Measurements from ENCODE around the gene EEF2. TPM values are rescaled to one million over a fixed set of nuclear protein-coding genes. Genes with fewer than 3 reads are reported as not detected.

Gene EEF2
- total and polyA plus RNA-seq, 2 of the 4 experiments (the other 2 are of a cell fraction) = 1,505 to 2,161 TPM

DNA sequence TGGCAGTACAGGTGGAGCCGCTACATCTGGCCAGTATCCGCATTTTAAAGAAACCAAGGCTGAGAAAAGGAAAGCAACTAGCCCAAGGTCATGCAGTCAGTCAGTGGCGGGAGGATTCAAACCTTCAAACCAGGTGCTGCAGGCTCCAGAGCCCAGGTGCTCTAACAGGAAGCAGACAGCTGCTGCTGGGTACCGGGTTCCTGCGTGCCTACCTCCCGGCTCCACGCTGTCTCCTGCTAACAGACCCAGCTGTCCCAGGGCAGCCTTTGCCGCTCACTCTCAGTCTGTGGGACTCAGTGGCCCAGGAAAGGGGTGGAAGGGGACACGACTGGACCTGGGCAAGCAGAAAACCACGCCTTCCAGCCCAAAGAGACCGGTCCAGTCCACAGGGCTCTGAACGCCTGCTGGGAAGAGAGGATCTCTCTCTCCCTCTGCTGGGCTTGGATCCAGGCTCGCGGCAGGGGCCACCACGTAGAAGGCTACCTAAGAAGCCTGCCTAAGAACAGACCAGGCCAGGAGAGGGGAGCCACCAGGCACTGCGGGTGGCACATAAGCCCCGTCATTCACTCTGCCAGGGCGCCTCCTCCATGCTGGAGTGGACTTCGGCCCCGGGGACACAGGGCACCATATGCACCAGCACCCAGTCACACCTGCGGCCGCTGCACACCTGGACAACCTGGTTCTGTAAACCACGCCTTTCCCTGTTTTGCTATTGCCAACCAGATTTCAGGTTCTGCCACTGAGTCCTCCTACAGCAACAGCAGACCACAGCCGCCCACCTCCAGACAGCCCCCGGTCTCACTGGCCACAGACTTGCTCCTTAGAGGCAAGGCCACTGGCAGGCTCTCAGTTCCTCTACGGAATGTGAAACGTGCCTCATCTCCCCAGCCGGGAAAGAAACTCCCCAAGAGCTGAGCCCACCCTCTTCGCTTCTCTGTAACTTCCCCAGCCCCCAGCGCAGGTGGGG lies 18.9 kb downstream of the EEF2 start:
- Histone ChIP-seq H3K4me2 (ENCODE audit: low read depth, low read length) (no peak overlapping the region), H3K9me3 (ENCODE audit: control insufficient read depth, insufficient read depth, low read length) (no peaks in the 10 kb centered on the region), H3K27me3 (ENCODE audit: control insufficient read depth, insufficient read depth, low read length) (no peaks in the 10 kb centered on the region), H2BK120ac (ENCODE audit: low read depth, low read length) (no peak overlapping the region), H3K4me1 (ENCODE audit: control insufficient read depth, insufficient read depth, low read length) (peaks cover 9% of the 10 kb centered on the region), H3K14ac (replicated peaks; ENCODE audit: low read depth, low read length) (no peak overlapping the region), H2BK5ac (ENCODE audit: low read depth, low read length, poor library complexity, severe bottlenecking) (peak overlapping the region; percentile 40), H3K9ac (ENCODE audit: low read depth, low read length) (no peak overlapping the region), H2AK9ac (replicated peaks; ENCODE audit: low read depth, low read length, poor library complexity) (peak overlapping the region; percentile 83), H3K18ac (ENCODE audit: low read depth, low read length) (no peak overlapping the region), H2AK5ac (ENCODE audit: low read depth, low read length) (peak overlapping the region; percentile 45), H3K4ac (ENCODE audit: low read depth, low read length) (no peak overlapping the region; the same call in 1 of the 2 replicates), H3K23ac (ENCODE audit: low read depth, low read length) (0 out of 2 replicates have a peak overlapping the region, but pooled peaks have one; percentile 27), H2BK15ac (ENCODE audit: low read depth, low read length) (no peak overlapping the region), H2BK20ac (ENCODE audit: low read depth, low read length) (no peak overlapping the region), H3K9me1 (ENCODE audit: insufficient read depth, low read length) (0 out of 2 replicates have a peak, but pooled peaks cover 16% of the 10 kb centered on the region), H3K4me3 (ENCODE audit: insufficient read depth, low read depth, low read length) (no peak overlapping the region), H3K56ac (ENCODE audit: extremely low read depth, insufficient read depth, low read length) (no peak overlapping the region), H4K5ac (ENCODE audit: low read depth, low read length) (no peak overlapping the region), H4K8ac (ENCODE audit: low read depth in 2 of 2, low read length in 2 of 2) (peak overlapping the region in 1 of 2 experiments; percentile 15; a peak in 1 of 4 replicates), H3K36me3 (ENCODE audit: control insufficient read depth, insufficient read depth, low read length) (peaks cover 62% of the 10 kb centered on the region), H4K91ac (ENCODE audit: insufficient read depth, low read depth, low read length) (0 out of 2 replicates have a peak overlapping the region, but pooled peaks have one; percentile 28), H2AFZ (replicated peaks; ENCODE audit: low read length, poor library complexity) (no peak overlapping the region), H3K27ac (ENCODE audit: insufficient read depth, low read length) (peak overlapping the region; percentile 35; the same call in 1 of the 2 replicates), H4K20me1 (ENCODE audit: insufficient read depth, low read length) (peaks cover 90% of the 10 kb centered on the region), H3K79me1 (ENCODE audit: low read depth in 1 of 2, low read length in 2 of 2) (peaks cover 9 to 68% of the 10 kb centered on the region in 2 experiments)
- DNase-seq = no peak
- POLR2A ChIA-PET (ENCODE audit: unreplicated experiment) = no interaction called here
- CTCF ChIA-PET = no interaction called here
- in situ Hi-C loops (cut with MboI; ENCODE audit: low sequenced_read_pairs) = no loop called here
- intact Hi-C loops (cut with micrococcal nuclease) = loop anchor here (5.0 kb wide), 1 partner anchor 299 kb away; no protein-coding TSS in a partner anchor
- dilution Hi-C loops (cut with HindIII; ENCODE audit: low sequenced_read_pairs, unreplicated experiment) = no loop called here
- no peak for ATAC-seq (ENCODE audit: low read depth)
- 96% methylated on average over 20 of the region's 30 CpGs; no CpG with 5 or more reads in 1 of the 2 experiments for WGBS, 2 experiments (ENCODE audit: extremely low coverage in 2 of 2, insufficient read length in 1 of 2)
- BruUV-seq (replicated peaks) = no TSS peak
- TF ChIP-seq MAZ (IDR thresholded peaks at IDR 0.05; ENCODE audit: borderline replicate concordance, low read depth, low read length) = no peak
- TF ChIP-seq FOS (IDR thresholded peaks at IDR 0.05; ENCODE audit: low read depth, low read length) = no peak
- TF ChIP-seq RFX5 (IDR thresholded peaks at IDR 0.05; ENCODE audit: low read depth, low read length) = no peak
- TF ChIP-seq RCOR1 (IDR thresholded peaks at IDR 0.05; ENCODE audit: insufficient replicate concordance, low read length) = no peak
- TF ChIP-seq, protein P1, sequence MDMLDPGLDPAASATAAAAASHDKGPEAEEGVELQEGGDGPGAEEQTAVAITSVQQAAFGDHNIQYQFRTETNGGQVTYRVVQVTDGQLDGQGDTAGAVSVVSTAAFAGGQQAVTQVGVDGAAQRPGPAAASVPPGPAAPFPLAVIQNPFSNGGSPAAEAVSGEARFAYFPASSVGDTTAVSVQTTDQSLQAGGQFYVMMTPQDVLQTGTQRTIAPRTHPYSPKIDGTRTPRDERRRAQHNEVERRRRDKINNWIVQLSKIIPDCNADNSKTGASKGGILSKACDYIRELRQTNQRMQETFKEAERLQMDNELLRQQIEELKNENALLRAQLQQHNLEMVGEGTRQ (IDR thresholded peaks at IDR 0.05; ENCODE audit: low read depth, low read length) = no peak
- TF ChIP-seq POLR2A (IDR thresholded peaks at IDR 0.05; ENCODE audit: low read depth, low read length) = no peak
- no peak for TF ChIP-seq RAD21 (IDR thresholded peaks at IDR 0.05; ENCODE audit: low read length)
- TF ChIP-seq, protein P2, sequence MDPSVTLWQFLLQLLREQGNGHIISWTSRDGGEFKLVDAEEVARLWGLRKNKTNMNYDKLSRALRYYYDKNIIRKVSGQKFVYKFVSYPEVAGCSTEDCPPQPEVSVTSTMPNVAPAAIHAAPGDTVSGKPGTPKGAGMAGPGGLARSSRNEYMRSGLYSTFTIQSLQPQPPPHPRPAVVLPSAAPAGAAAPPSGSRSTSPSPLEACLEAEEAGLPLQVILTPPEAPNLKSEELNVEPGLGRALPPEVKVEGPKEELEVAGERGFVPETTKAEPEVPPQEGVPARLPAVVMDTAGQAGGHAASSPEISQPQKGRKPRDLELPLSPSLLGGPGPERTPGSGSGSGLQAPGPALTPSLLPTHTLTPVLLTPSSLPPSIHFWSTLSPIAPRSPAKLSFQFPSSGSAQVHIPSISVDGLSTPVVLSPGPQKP (IDR thresholded peaks at IDR 0.05; ENCODE audit: borderline replicate concordance, low read depth, low read length) = no peak
- TF ChIP-seq SMC3 (IDR thresholded peaks at IDR 0.05; ENCODE audit: low read depth, low read length) = no peak
- no peak for TF ChIP-seq NFE2L2 (IDR thresholded peaks at IDR 0.05; ENCODE audit: low read depth, low read length)
- no peak for TF ChIP-seq MXI1 (IDR thresholded peaks at IDR 0.05; ENCODE audit: borderline replicate concordance, low read depth, low read length)
- TF ChIP-seq, protein P3, sequence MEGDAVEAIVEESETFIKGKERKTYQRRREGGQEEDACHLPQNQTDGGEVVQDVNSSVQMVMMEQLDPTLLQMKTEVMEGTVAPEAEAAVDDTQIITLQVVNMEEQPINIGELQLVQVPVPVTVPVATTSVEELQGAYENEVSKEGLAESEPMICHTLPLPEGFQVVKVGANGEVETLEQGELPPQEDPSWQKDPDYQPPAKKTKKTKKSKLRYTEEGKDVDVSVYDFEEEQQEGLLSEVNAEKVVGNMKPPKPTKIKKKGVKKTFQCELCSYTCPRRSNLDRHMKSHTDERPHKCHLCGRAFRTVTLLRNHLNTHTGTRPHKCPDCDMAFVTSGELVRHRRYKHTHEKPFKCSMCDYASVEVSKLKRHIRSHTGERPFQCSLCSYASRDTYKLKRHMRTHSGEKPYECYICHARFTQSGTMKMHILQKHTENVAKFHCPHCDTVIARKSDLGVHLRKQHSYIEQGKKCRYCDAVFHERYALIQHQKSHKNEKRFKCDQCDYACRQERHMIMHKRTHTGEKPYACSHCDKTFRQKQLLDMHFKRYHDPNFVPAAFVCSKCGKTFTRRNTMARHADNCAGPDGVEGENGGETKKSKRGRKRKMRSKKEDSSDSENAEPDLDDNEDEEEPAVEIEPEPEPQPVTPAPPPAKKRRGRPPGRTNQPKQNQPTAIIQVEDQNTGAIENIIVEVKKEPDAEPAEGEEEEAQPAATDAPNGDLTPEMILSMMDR (conservative IDR thresholded peaks at IDR 0.05; ENCODE audit: low read depth, low read length) = no peak
- TF ChIP-seq CHD1 (IDR thresholded peaks at IDR 0.05; ENCODE audit: low read depth, low read length) = no peak
